ENCODE results near the gene SBNO2.
"Not testable (repeated sequence)": the region's sequence is repeated elsewhere in the genome, so short reads cannot be mapped to it uniquely, and the experiment has no call there.

SBNO2 gene

GRCh38 chr19:1134431-1134830 is 39.6 kb downstream of the SBNO2 start:
- DNase-seq (ENCODE audit: low read depth in 2 of 2) = no peak

- DNase-seq (ENCODE audit: low read depth in 2 of 2) = peak; percentile 35 to 58
Measured at GRCh38 chr19:1133471-1133929, 40.6 kb downstream of the SBNO2 start.

- DNase-seq (ENCODE audit: low read depth in 2 of 2) = no peak
Measured at GRCh38 chr19:1132552-1133383, 41.3 kb downstream of the SBNO2 start.

GRCh38 chr19:1131718-1132551 is 42.1 kb downstream of the SBNO2 start:
- peak; percentile 64 to 71 for DNase-seq (ENCODE audit: low read depth in 2 of 2)

- no peak for DNase-seq (ENCODE audit: low read depth in 2 of 2)
Measured at GRCh38 chr19:1130771-1131717, 43.0 kb downstream of the SBNO2 start.

- no peak for DNase-seq (ENCODE audit: low read depth in 2 of 2)
Measured at GRCh38 chr19:1129535-1129934, 44.5 kb downstream of the SBNO2 start.

- DNase-seq (ENCODE audit: low read depth in 2 of 2) = not testable (repeated sequence)
Measured at GRCh38 chr19:1129084-1129483, 45.0 kb downstream of the SBNO2 start.

- no peak for DNase-seq (ENCODE audit: low read depth in 2 of 2)
Measured at GRCh38 chr19:1128106-1128505, 46.0 kb downstream of the SBNO2 start.

- DNase-seq (ENCODE audit: low read depth in 2 of 2) = no peak
Measured at GRCh38 chr19:1126984-1127760, 46.9 kb downstream of the SBNO2 start.

- DNase-seq (ENCODE audit: low read depth in 2 of 2) = no peak
Measured at GRCh38 chr19:1125601-1126467, 48.2 kb downstream of the SBNO2 start.

- no peak for DNase-seq (ENCODE audit: low read depth in 2 of 2)
Measured at GRCh38 chr19:1123885-1124677, 50.0 kb downstream of the SBNO2 start.

GRCh38 chr19:1123381-1123780 is 50.7 kb downstream of the SBNO2 start:
- DNase-seq (ENCODE audit: low read depth in 2 of 2) = no peak

GRCh38 chr19:1122972-1123363 is 51.1 kb downstream of the SBNO2 start:
- DNase-seq (ENCODE audit: low read depth in 2 of 2) = no peak

GRCh38 chr19:1122021-1122971 is 51.8 kb downstream of the SBNO2 start:
- DNase-seq (ENCODE audit: low read depth in 2 of 2) = no peak

GRCh38 chr19:1121395-1121794 is 52.7 kb downstream of the SBNO2 start:
- DNase-seq (ENCODE audit: low read depth in 2 of 2) = no peak

GRCh38 chr19:1119475-1120217 is 54.4 kb downstream of the SBNO2 start:
- no peak for DNase-seq (ENCODE audit: low read depth in 2 of 2)

- DNase-seq (ENCODE audit: low read depth in 2 of 2) = no peak
Measured at GRCh38 chr19:1118999-1119398, 55.1 kb downstream of the SBNO2 start.

Measured in stimulated activated CD4-positive, alpha-beta T cell treated with anti-CD3 and anti-CD28 coated beads, Interleukin-1b, Interleukin-23, amount 100 ng/mL, for 1 hour (primary cell).